GM18526 (cell line): Measurements from ENCODE around the gene JUP.

Experiments used
- POLR2A ChIP-seq: IDR thresholded peaks from 3 replicates; pipeline ENCODE4 v1.6.1; 2011; ENCODE audit not compliant: insufficient read length; ENCODE audit errors: extremely low read depth

The JUP gene

GRCh38 chr17:41773731-41774193 is 12.7 kb downstream of the JUP start:
- TF ChIP-seq POLR2A = no peak

DNA sequence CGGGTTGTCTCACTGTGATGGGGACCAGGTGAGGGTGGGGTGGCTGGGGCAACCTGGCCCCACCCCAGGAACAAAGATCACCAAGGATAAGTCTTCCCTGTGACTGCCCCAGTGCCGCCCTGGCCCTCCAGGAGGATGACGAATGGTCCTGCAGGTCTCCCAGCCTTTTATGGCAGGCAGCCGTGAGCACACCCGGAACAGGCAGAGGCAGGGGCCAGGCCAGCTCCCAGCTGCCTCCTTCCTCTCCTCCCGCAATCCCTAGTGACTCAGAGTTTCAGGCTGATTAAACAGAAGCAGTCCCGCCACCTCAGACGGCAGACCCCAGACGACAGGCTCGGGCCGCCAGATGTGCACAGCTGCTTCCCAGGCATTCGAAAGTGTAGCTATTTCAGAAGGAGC is 13.3 kb downstream of the JUP start:
- TF ChIP-seq POLR2A = no peak

- no peak for TF ChIP-seq POLR2A
Measured at GRCh38 chr17:41772586-41773189, 13.8 kb downstream of the JUP start.

DNA sequence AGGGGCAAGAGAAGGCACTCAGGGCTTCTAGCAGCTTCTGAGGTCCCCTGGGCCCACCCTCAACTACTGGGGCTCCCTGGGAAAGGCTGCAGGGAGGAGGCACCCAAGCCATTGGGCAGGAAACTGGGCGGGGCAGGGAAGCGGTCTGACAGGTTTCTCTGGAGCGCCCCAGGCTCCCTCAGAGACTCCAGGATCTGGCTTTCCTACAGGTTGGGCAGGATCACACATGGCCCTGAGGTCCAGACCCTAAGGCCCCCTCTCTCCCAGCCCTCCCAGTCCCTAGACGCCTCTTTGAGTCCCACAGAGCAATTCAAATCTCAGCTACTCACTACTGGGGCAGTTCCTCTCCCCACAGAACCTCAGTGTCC is 14.3 kb downstream of the JUP start:
- no peak for TF ChIP-seq POLR2A

GRCh38 chr17:41771389-41772206 is 14.9 kb downstream of the JUP start:
- TF ChIP-seq POLR2A = no peak

GRCh38 chr17:41769985-41770384 is 16.5 kb downstream of the JUP start:
- no peak for TF ChIP-seq POLR2A

DNA sequence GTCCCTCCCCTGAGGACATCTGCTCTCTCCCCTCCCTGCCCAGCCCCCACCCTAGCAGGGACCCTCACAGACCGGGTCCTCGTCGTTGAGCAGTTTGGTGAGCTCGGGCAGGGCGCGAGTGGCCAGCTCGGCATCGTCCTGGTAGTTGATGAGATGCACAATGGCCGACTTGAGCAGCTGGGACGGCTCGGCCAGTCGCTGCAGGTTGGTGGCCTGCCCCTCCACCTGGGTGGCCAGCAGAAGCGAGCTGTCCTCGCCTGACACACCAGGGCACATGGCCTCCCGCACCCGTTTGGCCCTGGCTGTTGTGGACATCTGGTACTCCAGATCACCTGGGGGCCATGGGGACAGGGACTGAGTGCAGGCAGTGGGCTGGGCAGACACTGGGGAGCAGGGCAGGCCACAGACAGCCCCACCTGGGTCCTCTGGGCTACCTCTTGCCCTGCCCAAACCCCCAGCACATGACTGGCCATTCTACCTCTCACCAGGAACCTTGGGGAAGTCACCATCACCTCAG is 17.1 kb downstream of the JUP start:
- TF ChIP-seq POLR2A = no peak

DNA sequence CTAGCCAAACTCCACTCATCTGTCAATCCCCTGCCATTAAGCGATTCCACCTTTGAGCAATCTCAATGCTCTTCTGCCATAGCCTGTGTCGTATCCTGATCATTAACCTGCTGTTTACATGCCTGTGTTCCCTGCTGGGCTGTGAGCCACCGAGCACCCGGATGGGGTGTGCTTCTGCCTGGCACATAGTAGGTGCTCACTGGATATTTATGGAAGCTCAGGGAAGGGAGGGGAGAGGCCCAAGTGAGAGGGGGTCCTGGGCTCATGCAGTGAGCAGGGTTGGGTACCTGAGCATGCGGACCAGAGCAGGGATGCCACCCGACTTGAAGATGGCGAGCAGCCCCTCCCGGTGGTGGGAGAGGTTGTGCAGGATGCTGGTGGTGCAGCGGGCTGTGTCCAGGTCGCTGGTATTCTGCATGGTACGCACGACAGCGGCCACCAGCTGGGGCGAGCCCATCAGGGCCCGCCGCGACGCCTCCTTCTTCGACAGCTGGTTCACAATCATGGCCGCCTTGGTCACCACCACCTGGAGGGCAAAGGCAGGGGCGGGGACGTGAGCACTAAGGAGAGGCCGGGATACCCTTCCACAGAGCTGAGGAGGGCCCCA is 17.7 kb downstream of the JUP start:
- no peak for TF ChIP-seq POLR2A

- TF ChIP-seq POLR2A = no peak
Measured at GRCh38 chr17:41767324-41768042, 19.0 kb downstream of the JUP start.

DNA sequence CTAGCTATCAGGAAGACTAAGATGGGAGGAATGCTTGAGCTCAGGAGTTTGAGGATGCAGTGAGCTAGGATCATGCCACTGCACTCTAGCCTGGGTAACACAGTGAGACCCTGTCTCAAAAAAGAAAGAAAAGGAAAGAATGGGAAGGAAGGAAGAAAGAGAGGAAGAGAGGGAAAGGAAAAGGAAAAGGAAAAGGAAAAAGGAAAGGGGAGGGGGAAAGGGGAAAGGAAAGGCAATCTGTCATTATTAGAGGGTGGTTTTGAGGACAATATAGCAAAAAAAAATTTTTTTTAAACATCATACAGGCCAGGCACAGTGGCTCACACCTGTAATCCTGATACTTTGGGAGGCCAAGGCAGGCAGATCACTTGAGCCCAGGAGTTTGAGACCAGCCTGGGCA is 20.4 kb downstream of the JUP start:
- no peak for TF ChIP-seq POLR2A

DNA sequence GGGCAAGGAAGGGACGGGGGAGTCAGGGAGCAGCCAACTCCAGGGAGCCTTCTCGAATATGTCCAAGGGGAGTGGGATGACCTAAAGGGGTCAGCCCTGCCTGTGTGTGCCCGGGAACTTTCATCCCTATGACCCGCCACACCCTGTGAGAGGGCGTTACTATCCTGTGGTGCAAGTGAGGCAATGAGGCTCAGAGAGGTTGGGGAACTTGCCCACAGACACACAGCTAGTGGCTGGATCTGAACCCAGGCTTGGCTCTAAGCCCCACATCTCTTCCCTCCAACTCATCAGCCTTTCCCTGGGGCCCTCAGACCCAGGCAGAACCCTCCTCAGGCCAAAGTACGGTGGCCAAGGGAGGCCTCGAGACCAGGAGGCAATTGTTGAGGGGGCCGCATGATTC is 23.2 kb downstream of the JUP start:
- no peak for TF ChIP-seq POLR2A

GRCh38 chr17:41762841-41763240 is 23.7 kb downstream of the JUP start:
- no peak for TF ChIP-seq POLR2A

- TF ChIP-seq POLR2A = no peak
Measured at GRCh38 chr17:41762391-41762790, 24.1 kb downstream of the JUP start.

DNA sequence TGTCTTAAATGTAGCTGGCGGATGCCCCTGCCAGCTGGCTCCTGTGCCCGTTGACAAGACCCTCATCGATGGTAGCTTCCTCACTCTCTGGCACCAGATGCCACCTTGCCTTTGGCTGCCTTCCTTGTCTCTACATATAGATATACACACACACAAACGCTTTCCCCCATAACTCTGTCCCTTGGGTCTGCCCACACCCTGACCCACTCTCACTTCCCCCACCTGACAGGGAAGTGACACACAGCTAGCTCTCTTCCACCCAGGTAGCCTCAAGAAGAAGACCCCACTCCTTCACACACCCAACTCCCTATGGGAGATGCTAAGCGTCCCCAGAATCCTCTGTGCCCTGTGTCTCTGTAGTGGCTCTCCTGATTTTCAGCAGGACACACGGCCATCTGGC is 25.6 kb downstream of the JUP start:
- no peak for TF ChIP-seq POLR2A

DNA sequence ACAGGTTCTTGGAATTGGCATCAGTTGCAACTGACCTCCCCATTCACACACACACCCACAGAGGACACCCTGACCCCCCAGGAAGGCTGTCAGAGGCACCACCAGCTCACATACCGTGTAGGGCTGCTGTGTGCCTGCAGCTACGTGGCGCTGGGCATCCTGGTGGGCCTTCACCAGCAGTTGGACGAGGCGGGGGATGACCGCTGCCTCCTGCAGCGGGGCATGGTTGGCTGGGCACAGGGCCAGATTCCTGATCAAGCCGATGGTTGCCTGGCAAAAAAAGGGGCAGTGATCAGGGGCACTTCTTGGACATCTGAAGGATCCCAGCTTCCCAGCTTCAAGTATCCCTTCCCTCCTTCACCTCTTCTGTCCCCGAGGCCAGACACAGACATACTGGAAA is 27.9 kb downstream of the JUP start:
- no peak for TF ChIP-seq POLR2A
